Neuron (in vitro differentiated cells): ENCODE results near the gene TRAPPC13.
"Not testable (repeated sequence)": the region's sequence is repeated elsewhere in the genome, so short reads cannot be mapped to it uniquely, and the experiment has no call there.

Experiments
- H2AFZ ChIP-seq: one replicate; pipeline ENCODE4 v1.6.1; 2013; ENCODE audit warnings: low read depth, mild to moderate bottlenecking, inconsistent platforms, low read length, moderate library complexity
- H3K27me3 ChIP-seq: one replicate; pipeline ENCODE4 v1.6.1; 2013; ENCODE audit warnings: low read length; ENCODE audit not compliant: insufficient read depth
- H3K36me3 ChIP-seq: one replicate; pipeline ENCODE4 v1.6.1; 2013; ENCODE audit warnings: low read length; ENCODE audit not compliant: insufficient read depth
- H3K4me1 ChIP-seq: one replicate; pipeline ENCODE4 v1.6.1; 2013; ENCODE audit warnings: low read length; ENCODE audit not compliant: insufficient read depth
- H3K4me3 ChIP-seq: 2 replicates; pipeline ENCODE4 v1.5.1; 2013; ENCODE audit warnings: mild to moderate bottlenecking, low read length, moderate library complexity
- H3K9me3 ChIP-seq: one replicate; pipeline ENCODE4 v1.6.1; 2013; ENCODE audit warnings: low read length

Gene TRAPPC13

GRCh38 chr5:65624571-65625555 lies at the start of gene TRAPPC13, which contains the start of gene SHLD3:
TSS of gene TRAPPC13 (plus strand) at chr5:65625027. CDS start at chr5:65625061, 34 bp downstream.
TSS of gene SHLD3 (plus strand) at chr5:65625027. CDS start at chr5:65629588, 4,561 bp downstream.
- no peaks in the 10 kb centered on the region for H3K27me3 ChIP-seq
- H3K4me3 ChIP-seq = peak within 1 kb of the TSS; percentile 81
- peak within 1 kb of the TSS; percentile 66 for H2AFZ ChIP-seq
- H3K9me3 ChIP-seq = no peaks in the 10 kb centered on the region
- peaks cover 7% of the 10 kb centered on the region for H3K36me3 ChIP-seq
- peaks cover 21% of the 10 kb centered on the region for H3K4me1 ChIP-seq

GRCh38 chr5:65577141-65577540 lies 47.7 kb upstream of the TRAPPC13 start:
- no peaks in the 10 kb centered on the region for H3K9me3 ChIP-seq
- H3K4me3 ChIP-seq = no peak overlapping the region
- H3K36me3 ChIP-seq = peaks cover 70% of the 10 kb centered on the region
- H2AFZ ChIP-seq = no peak overlapping the region
- H3K27me3 ChIP-seq = no peaks in the 10 kb centered on the region
- no peaks in the 10 kb centered on the region for H3K4me1 ChIP-seq

GRCh38 chr5:65588694-65589093 lies 36.1 kb upstream of the TRAPPC13 start:
- Histone ChIP-seq H3K36me3 (peaks cover 72% of the 10 kb centered on the region), H3K9me3 (no peaks in the 10 kb centered on the region), H3K27me3 (no peaks in the 10 kb centered on the region), H2AFZ (no peak overlapping the region), H3K4me1 (no peaks in the 10 kb centered on the region), H3K4me3 (no peak overlapping the region)

- Histone ChIP-seq H3K9me3 (peaks cover 21% of the 10 kb centered on the region), H3K36me3 (peaks cover 66% of the 10 kb centered on the region)
- not testable (repeated sequence) for H2AFZ ChIP-seq, H3K4me3 ChIP-seq, H3K4me1 ChIP-seq, H3K27me3 ChIP-seq
Observed at GRCh38 chr5:65601761-65602160, 23.1 kb upstream of the TRAPPC13 start.

- Histone ChIP-seq H3K4me1 (no peaks in the 10 kb centered on the region), H2AFZ (no peak overlapping the region), H3K4me3 (no peak overlapping the region), H3K36me3 (peaks cover 55% of the 10 kb centered on the region), H3K27me3 (no peaks in the 10 kb centered on the region), H3K9me3 (no peaks in the 10 kb centered on the region)
Observed at GRCh38 chr5:65611524-65611923, 13.3 kb upstream of the TRAPPC13 start.

- Histone ChIP-seq H2AFZ (no peak overlapping the region), H3K36me3 (peaks cover 54% of the 10 kb centered on the region), H3K4me3 (no peak overlapping the region), H3K9me3 (no peaks in the 10 kb centered on the region), H3K27me3 (no peaks in the 10 kb centered on the region), H3K4me1 (no peaks in the 10 kb centered on the region)
Observed at GRCh38 chr5:65612298-65612907, 12.4 kb upstream of the TRAPPC13 start.

- H3K36me3 ChIP-seq = peaks cover 11% of the 10 kb centered on the region
Observed at GRCh38 chr5:65620021-65620420, 4.8 kb upstream of the TRAPPC13 start.

GRCh38 chr5:65621961-65622360 lies 2.9 kb upstream of the TRAPPC13 start:
- not testable (repeated sequence) for H3K4me3 ChIP-seq, H3K36me3 ChIP-seq, H3K27me3 ChIP-seq

More at GRCh38 chr5:65620021-65620420, 4.8 kb upstream of the TRAPPC13 start:
- H3K27me3 ChIP-seq = no peaks in the 10 kb centered on the region
- H2AFZ ChIP-seq = no peak overlapping the region
- peaks cover 14% of the 10 kb centered on the region for H3K4me1 ChIP-seq
- no peak overlapping the region for H3K4me3 ChIP-seq
- H3K9me3 ChIP-seq = no peaks in the 10 kb centered on the region

GRCh38 chr5:65623482-65623881 lies 1.3 kb upstream of the TRAPPC13 start:
- peak overlapping the region; percentile 66 for H2AFZ ChIP-seq
- no peaks in the 10 kb centered on the region for H3K27me3 ChIP-seq
- H3K9me3 ChIP-seq = no peaks in the 10 kb centered on the region
- peak overlapping the region; percentile 81 for H3K4me3 ChIP-seq
- peaks cover 21% of the 10 kb centered on the region for H3K4me1 ChIP-seq
- no peaks in the 10 kb centered on the region for H3K36me3 ChIP-seq

More at GRCh38 chr5:65621961-65622360, 2.9 kb upstream of the TRAPPC13 start:
- H3K4me1 ChIP-seq = peaks cover 21% of the 10 kb centered on the region
- not testable (repeated sequence) for H3K9me3 ChIP-seq, H2AFZ ChIP-seq

GRCh38 chr5:65624025-65624570 lies 729 bp upstream of the TRAPPC13 start, which contains the start of gene TRIM23:
TSS of gene TRIM23 (minus strand) at chr5:65624333. CDS start at chr5:65624274, 59 bp downstream.
- Histone ChIP-seq H3K36me3 (peaks cover under 1% of the 10 kb centered on the region), H3K4me1 (peaks cover 21% of the 10 kb centered on the region), H3K27me3 (no peaks in the 10 kb centered on the region), H2AFZ (peak within 1 kb of the TSS; percentile 66), H3K4me3 (peak within 1 kb of the TSS; percentile 81), H3K9me3 (no peaks in the 10 kb centered on the region)

- H3K27me3 ChIP-seq = no peaks in the 10 kb centered on the region
- H3K36me3 ChIP-seq = peaks cover 7% of the 10 kb centered on the region
- no peak overlapping the region for H2AFZ ChIP-seq
- H3K4me1 ChIP-seq = peaks cover 21% of the 10 kb centered on the region
- H3K4me3 ChIP-seq = peak overlapping the region; percentile 81
- H3K9me3 ChIP-seq = no peaks in the 10 kb centered on the region
Observed at GRCh38 chr5:65625743-65626142, 916 bp downstream of the TRAPPC13 start.

GRCh38 chr5:65630981-65631380 lies 6.2 kb downstream of the TRAPPC13 start:
- Histone ChIP-seq H3K9me3 (no peaks in the 10 kb centered on the region), H3K4me3 (no peak overlapping the region), H3K27me3 (no peaks in the 10 kb centered on the region), H3K36me3 (peaks cover 10% of the 10 kb centered on the region), H2AFZ (no peak overlapping the region), H3K4me1 (peaks cover 3% of the 10 kb centered on the region)

- H3K4me1 ChIP-seq = no peaks in the 10 kb centered on the region
- no peak overlapping the region for H2AFZ ChIP-seq
- H3K4me3 ChIP-seq = no peak overlapping the region
- H3K9me3 ChIP-seq = no peaks in the 10 kb centered on the region
- no peaks in the 10 kb centered on the region for H3K27me3 ChIP-seq
- H3K36me3 ChIP-seq = peaks cover 32% of the 10 kb centered on the region
Observed at GRCh38 chr5:65640240-65640639, 15.4 kb downstream of the TRAPPC13 start.
